K562 (cell line): ENCODE data around the gene NTNG1. TPM values are rescaled to one million over a fixed set of nuclear protein-coding genes. Genes with fewer than 3 reads are reported as not detected.

Experiments
- ATAC-seq: fragments of 200-7000 bp; cut with Tn5 transposase; 3 replicates; pipeline ENCODE4 v1.9.1; 2020; ENCODE audit warnings: moderate library complexity
- BruUV-seq: library from RNA; stranded (reverse); fragments of 400-500 nt; replicated peaks from 2 replicates; lab custom pipeline; 2021; lab: Mats Ljungman, UMichigan
- CTCF ChIA-PET: fragments of 300-600 bp; formaldehyde crosslinking; extraction: SDS; loops from one replicate; lab custom pipeline; 2021; ENCODE audit warnings: low intra/inter-chr PET ratio; lab: Yijun Ruan, JAX
- POLR2A ChIA-PET: fragments of 300-600, 350-650 bp; sonication (Branson Sonifier 250); formaldehyde crosslinking; extraction: SDS; loops from one replicate; lab custom pipeline; 2021; ENCODE audit warnings: antibody characterized with exemption, inconsistent platforms; lab: Yijun Ruan, JAX
- DNase-seq, 4 experiments: peaks; one replicate each; pipeline versions ENCODE4 v3.0.0 to v3.0.0-alpha.2; 2011 to 2018; ENCODE audit warnings: low spot score in 3 of 4, mixed read lengths in 3 of 4; ENCODE audit errors: extremely low read depth in 1 of 4
- FAIRE-seq: peaks from 2 replicates; lab custom pipeline; 2011; peaks lifted over from hg19 to GRCh38; lab: Jason Lieb, UNC
- H2AFZ ChIP-seq: 2 replicates; pipeline ENCODE4 v1.6.0; 2011; ENCODE audit warnings: low read depth, low read length, control low read depth, inconsistent platforms
- H3K27ac ChIP-seq: fragments of 200-600 bp; 3 replicates; pipeline ENCODE4 v1.8.0; 2011; ENCODE audit warnings: low read depth, mild to moderate bottlenecking, control low read depth, inconsistent platforms, low read length, moderate library complexity, mixed read lengths; ENCODE audit errors: extremely low read depth
- H3K27me3 ChIP-seq, 2 experiments: fragments of 300-600 bp in 1 of 2; 2 replicates in 1 of 2; 3 replicates in 1 of 2; pipeline versions ENCODE4 v1.6.0 to v1.8.0; 2011; ENCODE audit warnings: inconsistent platforms in 2 of 2, low read length in 2 of 2, mild to moderate bottlenecking in 1 of 2, mixed read lengths in 1 of 2, moderate library complexity in 1 of 2; ENCODE audit not compliant: control insufficient read depth in 2 of 2, insufficient read depth in 2 of 2
- H3K36me3 ChIP-seq: fragments of 300-600 bp; 3 replicates; pipeline ENCODE4 v1.8.0; 2011; ENCODE audit warnings: mild to moderate bottlenecking, low read length, inconsistent platforms; ENCODE audit not compliant: control insufficient read depth, insufficient read depth
- H3K4me1 ChIP-seq, 2 experiments: fragments of 200-600 bp in 1 of 2; replicated peaks in 1 of 2; 2 replicates in 1 of 2; 3 replicates in 1 of 2; pipeline versions ENCODE4 v1.5.1 to v1.8.0; 2011; ENCODE audit warnings: inconsistent platforms in 2 of 2, low read length in 2 of 2, mild to moderate bottlenecking in 1 of 2, mixed read lengths in 1 of 2, moderate library complexity in 1 of 2; ENCODE audit not compliant: control insufficient read depth in 2 of 2, insufficient read depth in 2 of 2
- H3K4me2 ChIP-seq: 2 replicates; pipeline ENCODE4 v1.6.1; 2011; ENCODE audit warnings: low read length, control low read depth, inconsistent platforms, mixed read lengths; ENCODE audit not compliant: insufficient read depth
- H3K4me3 ChIP-seq: fragments of 200-600 bp; sonication (generic), shearing (Covaris generic); 2 replicates; pipeline ENCODE4 v1.5.1; 2016; ENCODE audit warnings: control low read depth, inconsistent platforms
- H3K79me2 ChIP-seq: fragments of 200-600 bp; 3 replicates; pipeline ENCODE4 v1.8.0; 2011; ENCODE audit warnings: low read length, inconsistent platforms; ENCODE audit not compliant: control insufficient read depth, insufficient read depth
- H3K9ac ChIP-seq, 2 experiments: 2 replicates each; pipeline versions ENCODE4 v1.6.0 to v1.6.1; 2011; ENCODE audit warnings: low read depth in 2 of 2, low read length in 2 of 2, control low read depth in 1 of 2, inconsistent platforms in 1 of 2, mild to moderate bottlenecking in 1 of 2, mixed read lengths in 1 of 2; ENCODE audit not compliant: insufficient read depth in 1 of 2
- H3K9me1 ChIP-seq: one replicate; pipeline ENCODE4 v1.6.0; 2011; ENCODE audit warnings: inconsistent platforms, mild to moderate bottlenecking, low read length, moderate library complexity; ENCODE audit not compliant: control insufficient read depth, insufficient read depth
- H3K9me3 ChIP-seq: replicated peaks from 2 replicates; pipeline ENCODE4 v1.5.1; 2011; ENCODE audit warnings: low read depth, low read length, inconsistent platforms; ENCODE audit not compliant: control insufficient read depth, insufficient read depth
- H4K20me1 ChIP-seq: replicated peaks from 2 replicates; pipeline ENCODE4 v1.6.1; 2011; ENCODE audit warnings: low read length, inconsistent platforms, mixed read lengths; ENCODE audit not compliant: control insufficient read depth, insufficient read depth
- CBX3 ChIP-seq, 2 experiments: IDR thresholded peaks; 1 replicate in 1 of 2; 2 replicates in 1 of 2; pipeline ENCODE4 v1.6.1; 2012; ENCODE audit warnings: inconsistent platforms in 2 of 2, low read length in 2 of 2, borderline replicate concordance in 1 of 2, control low read depth in 1 of 2
- CREB3 ChIP-seq: fragments of 450-650 bp; conservative IDR thresholded peaks from 2 replicates; pipeline ENCODE4 v1.6.1; 2016; ENCODE audit warnings: missing genetic modification characterization, low read depth, mild to moderate bottlenecking, missing compliant biosample characterization, moderate library complexity
- CTBP1 ChIP-seq: fragments of 450-650 bp; IDR thresholded peaks from 2 replicates; pipeline ENCODE4 v1.6.1; 2016; ENCODE audit warnings: borderline replicate concordance
- HDAC8 ChIP-seq: fragments of 450-650 bp; IDR thresholded peaks from 2 replicates; pipeline ENCODE4 v1.6.1; 2016; ENCODE audit warnings: mild to moderate bottlenecking, missing genetic modification characterization, moderate library complexity, missing compliant biosample characterization
- MAFF ChIP-seq: IDR thresholded peaks from 2 replicates; pipeline ENCODE4 v1.6.1; 2012; ENCODE audit warnings: low read length, improper control_type of control experiment
- MAFG ChIP-seq: fragments of 450-650 bp; conservative IDR thresholded peaks from 2 replicates; pipeline ENCODE4 v1.6.1; 2016; ENCODE audit warnings: missing genetic modification characterization, missing compliant biosample characterization
- MECOM ChIP-seq: fragments of 250-450 bp; sonication (Bioruptor Pico); IDR thresholded peaks from 2 replicates; pipeline ENCODE4 v1.8.0; 2022; ENCODE audit warnings: inconsistent platforms
- POLR3G ChIP-seq: IDR thresholded peaks from 2 replicates; pipeline ENCODE4 v1.6.1; 2011; ENCODE audit not compliant: insufficient read length, insufficient replicate concordance; ENCODE audit errors: extremely low read depth
- WGBS: fragments of 100-300 bp; shearing (Covaris generic); methylation state at CpG from one replicate; pipeline ENCODE4 v1.1.6; 2016; ENCODE audit warnings: low coverage, mixed read lengths; ENCODE audit not compliant: insufficient coverage; ENCODE audit errors: missing lambda C conversion rate; 5-methylcytosine and 5-hydroxymethylcytosine counted together
- in situ Hi-C: fragments of 300-500 bp; cut with MboI; formaldehyde crosslinking; loops from 4 replicates; pipeline ENCODE4 v1.15.0; 2018; ENCODE audit warnings: inconsistent platforms, mixed read lengths
- intact Hi-C: fragments of 100-400 bp; cut with micrococcal nuclease; formaldehyde crosslinking; loops from 2 replicates; pipeline ENCODE4 v1.14.2; 2022
- polyA plus RNA-seq, 8 experiments: library from polyadenylated mRNA; depleted of rRNA in 4 of 8; stranded (reverse) in 5 of 8; unstranded in 3 of 8; fragments of >200 nt; fragmentation: Nextera tagmentation in 2 of 8; fragmentation: Illumina TruSeq in 1 of 8; extraction: Ambion mirVana in 2 of 8; extraction: Trizol in 1 of 8; gene quantifications; 2 replicates each; pipeline versions ENCODE4 v1.2.1 to v1.2.3, GENCODE V29; 2011 to 2014; ENCODE audit warnings: inconsistent platforms in 1 of 8, missing spikeins in 1 of 8
- total RNA-seq, 7 experiments: library from RNA; depleted of rRNA in 6 of 7; stranded (reverse); fragments of >200 nt in 6 of 7; fragmentation: Illumina TruSeq in 2 of 7; extraction: Trizol in 2 of 7; gene quantifications; 2 replicates each; pipeline versions ENCODE4 v1.2.1 to v1.2.3, GENCODE V29; 2011 to 2021; ENCODE audit warnings: low replicate concordance in 1 of 7

The NTNG1 gene
- total and polyA plus RNA-seq, 9 of the 15 experiments (the other 6 are each of a cell fraction or from before 2014, with no cell fraction given) = not detected

GRCh38 chr1:107230121-107230520 is 89.3 kb downstream of the NTNG1 start:
- FAIRE-seq = no peak
- 0% methylated on average over 2 of the region's 2 CpGs for WGBS
- H3K4me1 ChIP-seq = no peaks in the 10 kb centered on the region
- no peak overlapping the region for H3K4me3 ChIP-seq
- H3K36me3 ChIP-seq = no peaks in the 10 kb centered on the region
- no peak overlapping the region for H2AFZ ChIP-seq
- H3K9me1 ChIP-seq = no peaks in the 10 kb centered on the region
- no peak for TF ChIP-seq HDAC8 (tag)
- TF ChIP-seq MECOM (CRISPR knock-in tag) = no peak
- no peak for TF ChIP-seq MAFF
- no peak for TF ChIP-seq POLR3G
- no peak for TF ChIP-seq CBX3 (IDR thresholded peaks at IDR 0.05; ENCODE audit: borderline replicate concordance in 1 of 2, low read length in 2 of 2)
- no peak for TF ChIP-seq CTBP1
- no peak for TF ChIP-seq CREB3
- no peak for TF ChIP-seq MAFG
- TF ChIP-seq, all 486 proteins: peak for 0
- DNase-seq (no peak), ATAC-seq (no peak)
- Histone ChIP-seq H3K27me3 (no peaks in the 10 kb centered on the region), H4K20me1 (no peaks in the 10 kb centered on the region), H3K79me2 (no peaks in the 10 kb centered on the region), H3K9ac (no peak overlapping the region), H3K9me3 (no peaks in the 10 kb centered on the region), H3K27ac (no peak overlapping the region), H3K4me2 (no peak overlapping the region)
- BruUV-seq = no TSS peak
- in situ Hi-C loops (no loop called here), intact Hi-C loops (no loop called here)
- ChIA-PET POLR2A (no interaction called here), CTCF (no interaction called here)
